Measurements from ENCODE around the gene SYNE2.

GRCh38 chr14:64012003-64012402 lies 159.2 kb downstream of the SYNE2 start:
- TF ChIP-seq CTCF (IDR thresholded peaks at IDR 0.05) (no peak), POLR2A (IDR thresholded peaks at IDR 0.05) (no peak)
